GM21423 (cell line): ENCODE measurements around the gene SPATA6L.
"Not testable (repeated sequence)": the region's sequence is repeated elsewhere in the genome, so short reads cannot be mapped to it uniquely, and the experiment has no call there.

Source experiments
- ATAC-seq: cut with Tn5 transposase; IDR thresholded peaks from one replicate; pipeline ENCODE4 v1.9.1; 2021; ENCODE audit warnings: mild to moderate bottlenecking, moderate library complexity; ENCODE audit not compliant: unreplicated experiment

The SPATA6L gene

DNA sequence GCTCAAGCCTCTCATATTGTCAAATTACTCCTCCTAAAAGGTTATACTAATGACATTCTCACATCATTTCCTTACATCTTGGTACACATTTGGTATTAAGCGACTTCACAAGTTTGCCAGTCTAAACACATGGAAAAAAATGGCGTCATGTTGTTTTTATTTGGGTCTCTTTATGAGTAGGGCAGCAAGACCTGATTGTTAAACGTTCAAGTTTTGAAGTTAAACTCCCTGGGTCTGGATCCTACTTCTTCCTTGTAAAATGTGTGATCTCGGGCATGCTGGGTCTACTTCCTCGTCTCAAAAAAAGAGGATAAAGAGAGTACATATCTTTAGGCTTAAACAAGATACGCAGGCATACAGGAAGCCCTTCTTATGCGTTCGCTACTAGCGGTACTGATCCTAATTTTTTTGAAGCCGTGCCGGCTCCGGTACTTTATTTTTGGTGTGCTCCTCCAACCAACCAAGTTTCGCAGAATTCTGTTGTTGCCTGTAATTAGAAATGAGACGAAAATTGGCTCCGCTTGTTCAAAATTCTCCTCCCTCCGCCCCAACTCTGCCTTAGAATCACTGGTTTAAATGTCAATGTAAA, 12.5 kb upstream of the SPATA6L start:
- ATAC-seq, result peak; percentile 17

DNA sequence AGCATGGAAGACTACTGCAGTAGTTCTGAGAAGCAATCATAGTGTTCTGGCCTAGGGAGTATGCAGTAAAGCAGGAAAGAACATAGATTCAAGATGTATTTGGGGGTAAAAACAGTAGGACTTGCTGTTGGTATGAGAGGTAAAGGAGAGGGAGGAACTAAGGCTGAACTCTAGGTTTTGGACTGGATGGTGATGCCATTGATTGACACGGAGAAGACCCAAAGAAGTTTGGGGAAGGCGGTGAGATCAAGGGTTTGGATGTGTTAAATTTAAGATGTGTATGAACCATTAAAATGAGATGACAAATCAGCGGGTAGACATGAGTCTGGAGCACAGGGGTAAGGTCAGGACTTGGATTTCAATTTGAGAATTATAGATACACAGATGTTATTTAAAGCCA, 11.1 kb upstream of the SPATA6L start:
- ATAC-seq, result no peak

DNA sequence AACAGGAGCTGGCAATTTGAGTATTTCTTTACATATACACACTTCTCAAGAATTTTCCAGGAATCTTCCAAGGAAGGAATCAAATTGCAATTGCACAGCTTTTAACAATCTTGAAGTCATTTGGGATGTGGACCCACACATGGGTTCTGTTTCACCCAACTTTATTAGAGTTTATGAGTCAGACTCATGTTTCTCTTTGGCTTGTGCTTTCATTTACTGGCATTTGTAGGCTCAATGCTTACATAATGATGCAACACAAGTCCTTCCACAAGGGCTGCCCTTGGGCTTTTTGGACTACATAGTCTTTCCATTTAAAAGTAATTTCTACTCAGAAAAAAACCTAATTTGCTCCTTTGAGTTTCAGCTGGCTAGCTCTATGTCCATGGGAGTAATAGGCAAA, 8.5 kb upstream of the SPATA6L start:
- ATAC-seq, result no peak

DNA sequence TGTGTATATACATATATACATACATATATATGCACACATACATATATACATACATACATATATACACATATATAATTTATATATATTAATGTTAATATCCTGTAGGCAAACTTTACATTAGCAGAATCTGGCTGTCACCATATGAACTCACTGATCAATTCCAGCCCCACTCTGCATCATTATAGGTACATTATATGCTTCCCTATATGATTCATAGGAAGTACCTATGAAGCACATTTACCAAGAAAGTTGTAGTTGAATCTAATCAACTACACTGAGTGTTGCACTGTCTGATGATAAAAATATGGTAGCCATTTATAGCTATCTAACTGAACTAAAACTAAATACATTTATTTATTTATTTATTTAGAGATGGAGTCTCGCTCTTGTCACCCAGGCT, 5.5 kb upstream of the SPATA6L start:
- ATAC-seq, result no peak

DNA sequence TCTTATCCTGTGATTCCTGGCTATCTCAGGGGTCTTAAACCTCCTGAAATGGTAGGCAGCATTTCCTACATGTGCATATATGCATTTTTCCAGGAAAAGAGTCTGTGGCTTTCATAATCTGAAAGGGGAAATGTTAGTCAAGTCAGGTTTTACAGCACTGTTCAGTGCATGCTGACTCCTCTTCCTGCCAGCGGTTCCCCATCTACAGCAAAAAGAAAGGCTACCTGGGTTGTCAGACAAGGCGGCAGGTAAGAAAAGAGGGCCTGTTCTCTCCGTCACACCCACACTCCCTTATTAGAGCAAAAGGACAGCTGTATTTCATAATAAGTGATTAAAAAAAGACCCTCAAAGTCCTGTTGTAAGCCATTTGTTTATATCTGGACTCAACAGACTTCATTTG, 4.3 kb upstream of the SPATA6L start:
- no peak for ATAC-seq

DNA sequence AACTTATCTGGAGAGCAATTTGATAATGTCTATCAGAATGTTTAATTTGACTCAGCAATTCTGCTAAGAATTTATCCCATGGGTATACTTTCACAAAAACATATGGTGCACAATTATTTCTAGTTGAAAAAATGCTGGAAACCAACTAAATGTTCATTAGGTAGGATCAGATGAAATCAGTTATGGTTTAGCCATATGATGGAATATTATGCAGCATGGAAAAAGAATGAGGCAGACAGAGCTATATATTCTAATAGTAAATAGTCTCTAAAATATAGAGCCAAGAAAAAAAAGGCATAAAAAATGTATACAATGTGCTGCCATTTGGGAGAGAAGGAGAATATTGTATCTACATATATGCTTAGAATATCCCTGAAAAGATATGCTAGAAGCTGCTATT, 3.6 kb upstream of the SPATA6L start:
- ATAC-seq, result no peak

DNA sequence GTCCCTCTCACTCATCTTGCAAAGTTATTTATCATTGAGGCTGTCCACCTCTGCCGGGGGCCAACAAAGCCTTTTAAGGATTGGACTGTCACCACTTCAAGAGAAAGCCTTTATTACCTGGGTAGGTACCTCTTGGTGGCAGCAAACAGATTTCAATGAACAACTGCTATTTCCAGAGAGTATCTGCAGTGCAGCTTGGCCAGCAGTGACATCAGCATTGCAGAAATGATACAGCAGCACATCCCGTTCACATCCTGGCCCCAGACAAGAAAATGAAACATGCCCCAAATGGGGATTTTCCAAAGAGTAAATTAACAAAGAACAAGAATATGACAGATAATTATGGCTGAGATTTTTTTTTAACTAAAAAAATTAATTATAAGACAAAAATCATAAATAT, 2.3 kb upstream of the SPATA6L start:
- ATAC-seq, result no peak

DNA sequence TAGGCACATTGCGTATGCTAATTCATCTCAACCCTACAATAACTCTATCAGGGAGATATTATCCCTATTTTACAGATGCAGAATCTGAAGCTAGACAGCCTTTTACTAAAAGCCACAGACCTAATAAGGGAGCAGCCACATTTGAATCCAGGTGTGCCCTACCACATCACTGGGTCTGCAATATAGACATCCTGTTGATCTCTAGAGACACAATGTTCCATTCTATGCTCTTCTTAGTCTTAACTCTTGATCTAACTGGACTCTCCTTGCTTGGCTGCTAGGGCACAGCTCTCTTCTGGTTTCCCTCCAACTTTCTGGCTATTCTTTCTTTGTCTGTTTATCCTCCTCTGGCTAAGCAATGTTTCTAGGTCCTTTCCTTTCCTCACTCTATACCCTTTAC, 1.4 kb upstream of the SPATA6L start:
- ATAC-seq, result no peak

DNA sequence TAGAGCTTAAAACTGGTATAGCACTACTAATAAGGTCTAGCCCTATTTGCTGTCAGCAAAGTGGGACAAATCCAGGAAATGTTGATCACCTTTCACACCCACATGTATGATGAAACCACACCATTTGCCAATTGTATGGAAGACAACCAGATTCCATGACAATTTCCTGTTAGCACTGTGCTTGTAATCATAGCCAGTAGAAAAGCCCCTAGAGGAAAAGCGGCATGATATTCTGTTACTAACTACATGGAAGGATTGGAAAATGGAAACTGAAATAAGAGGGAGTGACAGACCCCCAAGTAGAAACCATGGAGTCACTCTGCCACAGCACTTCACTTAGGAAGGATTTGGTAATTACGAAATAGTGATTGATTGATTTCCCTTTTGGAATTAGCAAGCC, 923 bp downstream of the SPATA6L start:
- ATAC-seq, result no peak

DNA sequence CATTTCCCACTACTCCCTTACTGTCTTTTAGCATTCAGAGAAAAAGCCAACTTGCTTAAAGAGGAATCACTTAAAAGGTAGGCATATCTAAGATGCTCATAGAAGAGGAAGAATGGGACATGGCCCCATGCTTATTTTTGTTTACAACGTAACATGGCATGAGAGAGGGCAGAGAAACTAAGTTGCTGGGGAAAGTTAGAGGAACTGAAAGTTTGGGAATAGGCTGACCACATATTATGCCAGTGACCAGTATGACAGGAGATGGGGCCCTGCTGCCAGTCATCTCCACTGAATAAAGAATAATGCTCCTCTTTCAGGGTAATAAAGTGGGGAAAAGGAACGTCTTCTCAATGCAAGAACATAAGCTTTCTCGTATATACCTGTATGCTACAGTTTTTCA, 2.3 kb downstream of the SPATA6L start:
- no peak for ATAC-seq

DNA sequence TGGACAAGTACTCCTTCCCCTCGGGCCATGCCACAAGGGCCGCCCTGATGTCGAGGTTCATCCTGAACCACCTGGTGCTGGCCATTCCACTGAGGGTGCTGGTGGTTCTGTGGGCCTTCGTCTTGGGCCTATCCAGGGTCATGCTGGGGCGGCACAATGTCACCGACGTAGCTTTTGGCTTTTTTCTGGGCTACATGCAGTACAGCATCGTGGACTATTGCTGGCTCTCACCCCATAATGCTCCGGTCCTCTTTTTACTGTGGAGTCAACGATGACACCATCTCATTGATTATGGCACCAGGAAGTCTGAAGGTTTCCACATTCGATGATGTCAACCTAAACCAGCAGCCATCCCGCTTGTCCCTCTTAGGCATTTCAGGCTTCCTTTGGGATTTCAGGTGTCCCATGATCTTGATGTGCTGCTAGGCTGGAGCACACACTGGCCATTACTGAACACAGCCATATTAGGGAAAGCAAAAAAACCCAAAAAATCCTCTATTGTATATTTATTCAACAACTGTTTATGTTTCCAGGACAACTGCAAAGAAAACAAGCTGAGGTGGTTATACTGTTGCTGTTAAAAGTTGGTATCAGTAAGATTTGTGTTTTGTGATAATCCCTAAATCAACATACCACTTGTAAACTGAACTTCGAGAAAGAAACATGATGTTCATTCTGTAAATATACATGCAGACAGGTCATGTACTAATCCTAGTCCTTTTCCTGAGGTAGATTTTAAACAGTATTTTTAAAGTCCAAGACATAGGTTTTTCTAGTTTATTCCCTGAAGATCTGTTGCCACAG, 3.1 kb downstream of the SPATA6L start:
- ATAC-seq, result no peak

DNA sequence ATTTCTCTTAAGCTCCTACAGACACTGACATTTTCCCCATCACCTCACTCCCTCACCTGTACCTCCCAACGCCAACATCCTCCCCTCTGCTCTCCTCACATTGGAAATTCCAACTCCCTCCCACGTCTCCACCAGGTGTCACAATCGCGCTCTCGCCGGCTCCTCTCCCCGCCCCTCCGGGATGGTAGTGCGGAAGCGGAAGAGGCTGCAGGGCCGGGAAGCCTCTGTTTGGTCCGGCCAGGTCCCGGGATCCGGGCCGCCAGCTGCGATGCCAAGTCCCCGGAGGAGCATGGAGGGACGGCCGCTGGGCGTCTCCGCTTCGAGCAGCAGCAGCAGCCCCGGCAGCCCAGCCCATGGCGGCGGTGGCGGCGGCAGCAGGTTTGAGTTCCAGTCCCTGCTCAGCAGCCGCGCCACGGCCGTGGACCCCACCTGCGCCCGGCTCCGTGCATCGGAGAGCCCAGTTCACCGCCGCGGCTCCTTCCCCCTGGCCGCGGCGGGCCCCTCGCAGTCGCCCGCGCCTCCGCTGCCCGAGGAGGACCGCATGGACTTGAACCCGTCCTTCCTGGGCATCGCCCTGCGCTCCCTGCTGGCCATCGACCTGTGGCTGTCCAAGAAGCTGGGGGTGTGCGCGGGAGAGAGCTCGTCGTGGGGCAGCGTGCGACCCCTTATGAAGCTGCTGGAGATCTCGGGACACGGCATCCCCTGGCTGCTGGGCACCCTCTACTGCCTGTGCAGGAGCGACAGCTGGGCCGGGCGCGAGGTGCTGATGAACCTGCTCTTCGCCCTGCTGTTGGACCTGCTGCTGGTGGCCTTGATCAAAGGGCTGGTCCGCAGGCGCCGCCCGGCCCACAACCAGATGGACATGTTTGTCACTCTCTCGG, 3.9 kb downstream of the SPATA6L start, which contains the start of gene PLPP6:
TSS of gene PLPP6 (plus strand) at position 187 of the 881 bp plus-strand sequence. CDS start at position 269, 82 bp downstream.
- ATAC-seq, result peak; percentile 92

DNA sequence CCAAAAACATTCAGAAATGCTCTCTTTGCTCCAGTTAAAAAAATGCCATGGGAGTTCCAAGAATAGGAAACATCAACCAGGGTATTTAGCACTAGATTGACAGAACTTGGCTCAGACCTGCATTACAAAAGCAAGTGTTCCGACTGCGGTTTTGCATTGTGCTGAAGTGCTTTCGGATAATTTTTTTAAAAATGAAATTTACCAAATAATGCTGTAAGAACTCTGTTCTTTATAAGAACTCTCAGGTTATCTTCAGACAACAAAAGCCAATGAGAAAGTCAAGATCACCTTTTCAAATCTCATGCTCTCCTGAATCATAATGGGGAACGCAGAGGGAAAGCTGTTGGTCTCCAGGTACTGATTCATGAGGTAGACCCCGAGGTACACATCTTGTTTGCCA, 4.7 kb downstream of the SPATA6L start:
- peak; percentile 5 for ATAC-seq

DNA sequence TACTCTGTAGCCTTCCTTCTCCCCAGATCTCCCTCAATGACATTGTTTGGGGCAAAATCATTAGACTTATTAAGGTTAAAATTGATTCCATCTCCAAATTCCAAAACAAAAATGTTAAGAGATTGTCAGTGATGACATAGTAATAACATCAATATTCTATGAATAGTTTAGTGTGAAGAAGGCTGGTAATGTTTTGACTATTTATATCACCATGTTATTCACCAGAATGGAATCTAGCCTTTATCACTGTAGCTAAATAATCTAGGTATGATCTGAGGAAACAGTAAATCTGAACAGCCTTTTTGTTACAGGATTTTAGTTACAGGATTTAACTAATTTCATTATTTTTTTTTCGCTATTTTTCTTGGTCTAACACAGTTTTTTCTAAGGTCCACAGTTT, 5.1 kb downstream of the SPATA6L start:
- ATAC-seq, result no peak

DNA sequence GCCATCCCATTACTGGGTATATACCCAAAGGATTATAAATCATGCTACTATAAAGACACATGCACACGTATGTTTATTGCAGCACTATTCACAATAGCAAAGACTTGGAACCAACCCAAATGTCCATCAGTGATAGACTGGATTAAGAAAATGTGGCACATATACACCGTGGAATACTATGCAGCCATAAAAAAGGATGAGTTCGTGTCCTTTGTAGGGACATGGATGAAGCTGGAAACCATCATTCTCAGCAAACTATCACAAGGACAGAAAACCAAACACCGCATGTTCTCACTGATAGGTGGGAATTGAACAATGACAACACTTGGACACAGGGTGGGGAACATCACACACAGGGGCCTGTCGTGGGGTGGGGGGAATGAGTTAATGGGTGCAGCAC, 5.6 kb downstream of the SPATA6L start:
- ATAC-seq, result not testable (repeated sequence)

DNA sequence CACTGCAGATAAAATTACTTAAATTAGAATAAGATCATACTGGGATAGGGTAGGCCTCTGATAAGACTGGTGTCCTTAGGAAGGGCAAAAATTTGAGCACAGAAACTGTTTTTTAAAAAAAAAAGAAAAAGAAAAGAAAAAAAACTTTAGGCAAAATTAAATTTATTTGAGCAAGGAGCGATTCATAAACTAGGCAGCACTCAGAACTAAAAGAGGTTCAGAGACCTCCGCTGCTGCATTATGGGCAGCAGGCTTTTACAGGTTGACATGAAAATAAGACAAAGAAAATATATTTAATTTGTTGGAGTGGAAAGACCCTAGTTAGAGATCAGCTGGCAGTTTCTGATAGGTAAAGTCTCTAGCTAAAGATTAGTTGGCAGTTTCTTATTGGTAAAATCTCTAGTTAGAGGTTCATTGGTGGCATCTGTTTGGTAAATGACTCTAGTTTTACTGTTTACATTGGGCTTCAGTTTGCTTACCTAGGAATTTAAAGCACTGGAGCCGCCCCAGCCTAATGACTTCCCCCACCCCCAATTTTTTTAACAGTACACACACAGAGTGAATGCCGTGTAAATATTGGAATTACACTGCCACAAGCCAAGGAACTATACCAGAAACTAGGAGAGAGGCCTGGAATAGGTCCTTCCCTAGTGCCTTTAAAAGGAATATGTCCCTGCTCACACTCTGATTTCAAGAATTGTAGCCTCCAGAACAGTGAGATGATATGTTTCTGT, 8.7 kb downstream of the SPATA6L start:
- no peak for ATAC-seq

DNA sequence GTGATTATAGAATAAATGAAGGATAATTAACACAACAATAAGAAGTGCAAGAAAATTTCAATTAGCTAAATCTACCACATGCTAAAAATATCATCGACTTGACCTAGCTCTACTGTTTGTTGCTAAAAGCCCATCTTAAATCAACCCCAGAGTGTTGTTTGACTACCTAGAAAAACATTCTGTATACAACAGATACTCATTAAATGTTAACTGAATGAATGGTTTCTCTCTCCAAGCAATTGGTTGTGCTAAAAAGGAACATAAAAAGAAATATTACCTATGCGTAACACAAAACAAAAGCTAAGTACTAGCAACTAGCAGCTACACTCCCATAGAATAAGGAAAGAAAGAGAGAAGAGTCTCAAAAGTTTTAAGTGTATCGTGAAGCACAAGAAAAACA, 9.7 kb downstream of the SPATA6L start:
- ATAC-seq, result no peak

DNA sequence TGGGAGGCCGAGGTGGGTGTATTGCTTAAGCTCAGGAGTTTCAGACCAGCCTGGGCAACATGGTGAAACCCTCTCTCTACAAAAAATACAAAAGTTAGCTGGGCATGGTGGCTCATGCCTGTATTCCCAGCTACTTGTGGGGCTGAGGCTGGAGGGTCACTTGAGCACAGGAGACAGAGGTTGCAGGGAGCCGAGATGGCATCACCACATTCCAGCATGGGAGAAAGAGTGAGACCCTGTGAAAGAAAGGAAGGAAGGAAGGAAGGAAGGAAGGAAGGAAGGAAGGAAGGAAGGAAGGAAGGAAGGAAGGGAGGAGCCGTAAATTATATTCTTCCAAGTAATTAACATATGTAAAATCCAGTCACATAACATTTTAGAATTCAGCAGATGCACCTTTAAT, 10.1 kb downstream of the SPATA6L start:
- ATAC-seq, result not testable (repeated sequence)

DNA sequence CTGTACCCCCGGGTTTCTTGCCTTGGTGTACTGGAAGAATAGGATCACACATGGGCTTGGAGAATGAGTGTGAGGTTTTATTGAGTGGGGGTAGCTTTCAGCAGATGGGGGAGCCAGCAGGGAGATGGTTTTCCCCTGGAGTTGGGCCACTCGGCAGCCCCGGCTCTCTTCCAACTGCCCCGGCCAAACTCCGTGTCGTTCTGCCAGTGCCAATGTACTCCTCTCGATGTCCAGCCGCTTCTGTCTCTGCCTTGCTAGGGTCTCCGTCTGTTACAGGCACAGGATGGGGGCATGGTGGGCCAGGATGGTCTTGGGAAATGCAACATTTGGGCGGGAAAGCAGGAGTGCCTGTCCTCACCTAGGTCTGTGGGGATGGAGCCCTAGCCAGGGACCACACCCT, 11.7 kb downstream of the SPATA6L start:
- ATAC-seq, result no peak

DNA sequence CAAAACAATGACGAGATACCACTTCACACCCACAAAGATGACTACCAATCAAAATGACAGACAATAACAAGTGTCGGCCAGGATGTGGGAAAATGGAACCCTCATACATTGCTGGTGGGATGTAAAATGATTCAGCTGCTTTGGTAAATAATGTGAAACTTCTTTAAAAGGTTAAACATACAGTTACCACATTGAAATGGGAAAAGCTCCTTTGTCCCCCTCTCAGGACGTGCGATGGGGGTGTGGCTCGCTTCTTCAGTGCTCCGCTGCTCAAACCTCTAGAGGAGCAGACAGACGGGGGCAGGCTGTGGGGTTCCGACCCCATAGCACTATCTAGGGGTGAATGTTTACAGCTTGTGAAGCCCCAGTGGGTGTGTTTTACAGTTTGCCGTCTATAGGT, 12.2 kb downstream of the SPATA6L start:
- no peak for ATAC-seq

DNA sequence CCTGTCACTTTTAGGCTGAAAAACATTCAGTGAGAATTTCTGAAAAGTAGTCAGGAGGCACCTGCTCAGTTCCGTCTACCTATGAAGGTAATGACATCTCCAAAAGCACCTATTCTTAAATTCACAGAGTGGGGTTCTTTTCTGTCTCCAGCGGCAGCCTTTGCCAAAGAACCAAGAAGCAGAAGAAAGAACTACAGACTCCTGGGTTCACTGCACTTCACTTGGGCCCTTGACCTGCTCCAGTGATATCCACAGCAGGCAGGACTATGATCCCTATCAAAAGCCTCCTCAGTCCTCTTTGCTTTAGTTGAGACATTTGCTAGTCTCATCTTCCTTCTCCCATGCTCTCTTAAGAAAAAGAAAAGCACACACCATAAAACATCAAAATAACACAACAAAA, 23.9 kb downstream of the SPATA6L start:
- ATAC-seq, result no peak
